Stimulated activated CD4-positive, alpha-beta T cell treated with anti-CD3 and anti-CD28 coated beads, Interleukin-1b, Interleukin-23, amount 100 ng/mL, for 24 hours (primary cell): ENCODE data around the gene CYP4X1.
"Not testable (repeated sequence)": the region's sequence is repeated elsewhere in the genome, so short reads cannot be mapped to it uniquely, and the experiment has no call there.

Source experiments
- DNase-seq, 4 experiments: peaks; one replicate each; pipeline ENCODE4 v3.0.0-alpha.2; 2020; ENCODE audit warnings: low read depth in 4 of 4, low spot score in 1 of 4

The CYP4X1 gene

DNA sequence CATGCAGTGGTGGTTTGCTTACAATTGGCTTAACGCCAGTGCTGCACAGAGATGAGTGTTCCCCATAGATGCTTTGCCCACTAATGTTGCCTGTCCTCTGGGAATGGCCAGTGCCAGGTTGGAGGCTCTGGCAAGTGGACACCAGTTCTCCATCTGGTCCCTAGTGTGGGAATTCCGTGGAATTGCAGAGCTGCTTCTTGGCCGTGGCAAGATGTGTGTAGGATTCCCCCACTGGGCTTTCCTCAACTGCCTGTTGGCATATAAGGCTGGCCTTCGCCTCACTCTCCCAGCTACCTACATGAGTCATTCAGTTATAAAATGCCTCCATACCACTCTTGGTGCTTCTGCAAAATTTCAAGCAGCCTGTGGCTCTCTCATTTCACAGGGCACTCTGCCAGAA, 45.6 kb downstream of the CYP4X1 start:
- not testable (repeated sequence) for DNase-seq

DNA sequence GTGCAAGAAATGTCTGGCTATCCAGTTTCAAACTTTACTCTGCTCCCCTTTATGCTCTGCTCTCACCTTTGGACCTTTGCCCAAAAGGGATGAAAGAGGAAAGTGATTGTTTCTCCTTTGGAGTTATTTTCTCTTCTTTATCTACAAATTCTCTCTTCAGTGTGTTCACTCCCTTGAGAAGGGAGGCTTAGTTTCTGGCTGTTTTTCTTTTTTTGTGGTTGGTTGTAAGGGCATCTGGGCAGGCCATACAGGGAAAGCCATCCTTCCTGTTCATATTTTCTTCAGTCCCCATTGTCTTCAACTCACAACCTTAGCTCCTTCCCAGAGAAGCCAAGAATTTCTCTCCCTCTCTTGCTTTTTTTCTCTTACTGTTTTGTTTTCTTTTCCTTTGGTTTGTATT, 46.0 kb downstream of the CYP4X1 start:
- DNase-seq, result not testable (repeated sequence)

DNA sequence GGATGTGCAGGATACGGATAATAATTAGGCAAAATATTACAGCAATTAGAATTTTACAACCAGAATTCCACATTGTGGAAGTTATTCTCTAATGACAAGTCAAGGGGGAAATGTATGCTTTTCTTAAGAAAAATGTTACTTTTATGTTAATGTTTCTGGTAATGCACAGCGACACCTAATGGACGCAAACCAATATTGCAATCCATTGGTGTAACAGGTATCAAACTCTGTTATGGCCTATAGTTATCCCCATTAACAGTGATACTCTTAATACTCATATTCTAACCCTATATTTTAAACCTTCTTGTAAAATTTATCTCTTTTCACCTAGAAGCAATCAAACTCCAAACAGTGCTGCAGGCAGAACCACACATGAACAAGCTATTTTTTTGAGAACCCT, 65.9 kb downstream of the CYP4X1 start:
- DNase-seq, result peak in 3 of 4 experiments; percentile 3 to 12 (median 11)

DNA sequence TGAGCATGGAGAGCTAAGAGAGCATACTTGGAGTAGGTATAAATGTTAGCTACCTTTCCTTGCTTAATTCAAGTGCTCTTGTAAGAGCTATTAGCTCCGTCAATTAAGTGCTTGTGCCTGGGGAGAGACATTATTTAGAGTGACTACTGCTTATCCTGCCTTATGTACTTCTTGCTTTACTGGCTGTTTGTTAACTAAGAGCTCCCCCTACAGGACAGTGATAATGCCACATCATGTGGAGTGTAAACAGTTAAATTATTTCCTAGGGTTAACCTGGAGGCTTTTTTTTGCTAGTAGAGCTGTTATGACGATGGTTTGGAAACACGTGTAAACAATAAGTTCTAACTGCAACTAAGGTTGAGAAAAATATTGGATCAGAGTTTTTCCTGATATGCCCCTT, 68.0 kb downstream of the CYP4X1 start:
- DNase-seq, result not testable (repeated sequence)
